Activated naive CD4-positive, alpha-beta T cell treated with anti-CD3 and anti-CD28 coated beads for 36 hours (primary cell): Measurements from ENCODE around the gene FBXL19. TPM values are rescaled to one million over a fixed set of nuclear protein-coding genes. Genes with fewer than 3 reads are reported as not detected.

Experiments
- CTCF ChIA-PET: fragments of 350-600 bp; sonication (Branson Sonifier 250); formaldehyde crosslinking; loops from one replicate; lab custom pipeline; 2021; ENCODE audit warnings: antibody characterized with exemption; lab: Charles Lee
- DNase-seq: peaks from one replicate; pipeline ENCODE4 v3.0.0-alpha.2; 2020
- H3K27ac Mint-ChIP-seq: one replicate; pipeline ENCODE4 v1.8.0; 2021; ENCODE audit warnings: mild to moderate bottlenecking, mixed read lengths
- H3K27me3 Mint-ChIP-seq: one replicate; pipeline ENCODE4 v1.8.0; 2021; ENCODE audit warnings: low read depth, mixed read lengths
- H3K36me3 Mint-ChIP-seq: one replicate; pipeline ENCODE4 v1.8.0; 2021; ENCODE audit warnings: low read depth, mixed read lengths
- H3K4me1 Mint-ChIP-seq: one replicate; pipeline ENCODE4 v1.8.0; 2021; ENCODE audit warnings: low read depth, mixed read lengths
- H3K4me3 Mint-ChIP-seq: one replicate; pipeline ENCODE4 v1.8.0; 2021; ENCODE audit warnings: mild to moderate bottlenecking, moderate library complexity, mixed read lengths
- H3K9me3 Mint-ChIP-seq: one replicate; pipeline ENCODE4 v1.8.0; 2021; ENCODE audit warnings: mixed read lengths
- intact Hi-C: fragments of 100-400 bp; cut with micrococcal nuclease; formaldehyde crosslinking; loops from one replicate; pipeline ENCODE4 v1.15.1; 2023
- total RNA-seq, 2 experiments: library from RNA; stranded (reverse); gene quantifications; one replicate each; pipeline ENCODE4 v1.2.3, GENCODE V29; 2021

The FBXL19 gene
- total RNA-seq, 2 experiments from 2014 or later: 13.6 to 15.2 TPM

DNA sequence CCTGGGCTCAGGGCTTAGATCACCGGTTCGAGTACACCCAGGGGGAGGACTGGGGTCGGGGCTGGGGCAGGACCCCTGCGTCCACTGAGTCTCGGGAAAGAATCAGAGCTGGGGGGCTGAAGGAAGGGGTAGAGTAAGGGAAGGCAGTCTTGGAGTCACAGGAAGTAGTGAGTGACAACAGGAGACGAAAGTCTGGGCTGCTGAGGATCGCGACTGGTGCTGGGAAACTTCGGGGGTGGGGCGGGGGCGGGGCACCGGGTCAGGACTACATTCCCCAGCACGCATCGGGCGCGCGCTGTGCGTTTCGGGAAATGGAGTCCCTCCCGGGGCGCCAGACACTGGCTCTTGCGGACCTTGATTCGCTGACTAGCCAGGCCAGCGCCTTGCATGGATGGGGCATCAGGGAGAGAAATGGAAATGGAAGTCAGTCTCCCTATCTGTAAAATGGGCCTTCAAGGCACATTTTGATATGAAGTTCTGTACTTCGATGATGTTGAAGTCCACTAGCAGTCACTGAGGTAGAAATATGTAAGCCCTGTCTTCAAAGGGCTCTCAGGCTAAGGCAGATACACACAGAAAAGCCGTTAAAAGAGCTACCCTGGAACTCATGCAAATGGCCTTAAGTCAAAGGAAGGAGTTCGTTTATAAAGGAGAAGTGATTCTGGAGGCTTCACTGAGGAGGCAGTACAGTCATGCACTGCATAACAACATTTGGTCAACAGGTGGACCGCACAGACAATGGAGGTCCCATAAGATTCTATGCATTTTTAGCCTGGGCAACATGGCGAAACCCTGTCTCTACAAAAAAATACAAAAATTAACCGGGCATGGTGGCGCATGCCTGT lies 26.3 kb upstream of the FBXL19 start:
- Mint-ChIP-seq H3K4me3 (peak overlapping the region; percentile 69), H3K4me1 (peaks cover 48% of the 10 kb centered on the region)

DNA sequence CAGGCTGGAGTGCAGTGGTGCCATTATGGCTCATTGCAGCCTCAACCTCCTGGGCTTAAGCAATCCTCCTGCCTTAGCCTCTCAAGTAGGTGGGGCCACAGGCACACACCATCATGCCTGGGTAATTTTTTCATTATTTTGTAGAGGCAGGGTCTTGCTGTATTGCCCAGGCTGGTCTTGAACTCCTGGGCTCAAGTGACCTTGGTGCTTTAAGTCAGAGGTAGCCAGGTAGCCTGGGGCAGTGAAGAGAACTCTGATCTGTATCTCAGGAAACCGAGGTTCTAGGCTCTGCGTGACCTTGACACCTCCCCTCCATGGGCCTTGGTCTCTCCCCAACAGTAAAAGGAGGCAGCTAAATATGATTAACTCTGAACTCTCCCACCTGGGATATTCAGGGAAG lies 23.6 kb upstream of the FBXL19 start:
- CTCF ChIA-PET: interaction anchor here (5.1 kb wide), 1 partner anchor 55 kb away, joined by 94 read pairs; no protein-coding TSS in a partner anchor
- Mint-ChIP-seq H3K4me1 (peaks cover 44% of the 10 kb centered on the region), H3K27ac (no peak overlapping the region)

More for the DNA sequence above, 26.3 kb upstream of the FBXL19 start:
- CTCF ChIA-PET: interaction anchor here (0.6 to 0.8 kb wide), 2 partner anchors 45 to 302 kb away, joined by 3 to 5 read pairs; no protein-coding TSS in a partner anchor
- H3K27ac Mint-ChIP-seq: peak overlapping the region; percentile 79
- H3K27me3 Mint-ChIP-seq: no peaks in the 10 kb centered on the region
- H3K9me3 Mint-ChIP-seq: no peaks in the 10 kb centered on the region
- intact Hi-C loops: no loop called here
- DNase-seq: peak; percentile 87
- no peaks in the 10 kb centered on the region for H3K36me3 Mint-ChIP-seq

GRCh38 chr16:30900588-30900987 lies 22.8 kb upstream of the FBXL19 start:
- Mint-ChIP-seq H3K27ac (no peak overlapping the region), H3K4me1 (peaks cover 42% of the 10 kb centered on the region), H3K4me3 (no peak overlapping the region), H3K36me3 (peaks cover 1% of the 10 kb centered on the region), H3K27me3 (no peaks in the 10 kb centered on the region), H3K9me3 (peaks cover 2% of the 10 kb centered on the region)
- intact Hi-C loops: no loop called here
- no peak for DNase-seq
- CTCF ChIA-PET: interaction anchor here (0.6 to 5.1 kb wide), 12 partner anchors 9 to 153 kb away, joined by 4 to 94 read pairs (median 7); no protein-coding TSS in a partner anchor

More for the DNA sequence above, 23.6 kb upstream of the FBXL19 start:
- no peak for DNase-seq
- Mint-ChIP-seq H3K27me3 (no peaks in the 10 kb centered on the region), H3K4me3 (no peak overlapping the region), H3K9me3 (peaks cover 2% of the 10 kb centered on the region), H3K36me3 (peaks cover 1% of the 10 kb centered on the region)
- intact Hi-C loops: no loop called here

DNA sequence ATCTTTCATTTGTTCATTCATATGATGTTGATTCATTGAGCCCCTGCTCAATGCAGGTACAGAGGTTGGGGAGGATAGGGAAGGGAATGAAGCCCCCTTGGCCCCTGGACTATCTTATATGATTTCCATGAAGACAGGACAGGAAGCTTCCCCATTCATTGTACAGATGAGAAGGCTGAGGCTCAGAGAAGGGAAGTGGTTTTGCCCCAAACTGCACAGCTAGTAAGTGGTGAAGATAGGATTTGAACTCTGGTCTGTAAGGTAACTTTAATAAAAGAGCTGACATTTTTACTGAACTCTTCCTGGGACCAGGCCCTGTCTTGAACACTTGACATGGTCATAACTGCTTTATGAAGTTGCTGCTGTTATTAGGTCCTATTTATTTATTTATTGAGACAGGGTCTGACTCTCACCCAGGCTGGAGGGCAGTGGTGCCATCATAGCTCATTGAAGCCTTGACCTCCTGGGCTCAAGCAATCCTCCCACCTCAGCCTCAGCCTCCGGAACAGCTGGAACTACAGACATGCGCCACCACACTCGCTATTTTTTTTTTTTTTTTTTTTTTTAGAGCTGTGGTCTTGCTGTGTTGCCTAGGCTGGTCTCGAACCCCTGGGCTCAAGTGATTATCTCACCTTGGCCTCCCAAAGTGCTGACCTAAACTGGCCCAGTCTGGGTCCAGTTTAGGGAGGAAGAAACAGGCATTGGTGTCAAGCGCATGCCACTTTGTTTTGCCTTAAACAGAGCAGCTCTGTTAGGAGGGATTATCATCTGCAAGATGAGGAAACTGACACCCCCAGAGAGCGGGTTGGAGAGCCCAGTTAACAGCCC lies 22.0 kb upstream of the FBXL19 start:
- no peaks in the 10 kb centered on the region for H3K27me3 Mint-ChIP-seq
- CTCF ChIA-PET: interaction anchor here (0.7 to 5.1 kb wide), 21 partner anchors 9 to 191 kb away, joined by 3 to 94 read pairs (median 5); partner anchors contain the start of gene BCL7C
- peaks cover 2% of the 10 kb centered on the region for H3K9me3 Mint-ChIP-seq
- peaks cover 34% of the 10 kb centered on the region for H3K4me1 Mint-ChIP-seq
- H3K27ac Mint-ChIP-seq: peak overlapping the region; percentile 41
- intact Hi-C loops: loop anchor here (1.0 to 2.0 kb wide), 3 partner anchors 21 to 57 kb away; no protein-coding TSS in a partner anchor
- peak; percentile 17 for DNase-seq
- H3K4me3 Mint-ChIP-seq: peak overlapping the region; percentile 67
- peaks cover 1% of the 10 kb centered on the region for H3K36me3 Mint-ChIP-seq

DNA sequence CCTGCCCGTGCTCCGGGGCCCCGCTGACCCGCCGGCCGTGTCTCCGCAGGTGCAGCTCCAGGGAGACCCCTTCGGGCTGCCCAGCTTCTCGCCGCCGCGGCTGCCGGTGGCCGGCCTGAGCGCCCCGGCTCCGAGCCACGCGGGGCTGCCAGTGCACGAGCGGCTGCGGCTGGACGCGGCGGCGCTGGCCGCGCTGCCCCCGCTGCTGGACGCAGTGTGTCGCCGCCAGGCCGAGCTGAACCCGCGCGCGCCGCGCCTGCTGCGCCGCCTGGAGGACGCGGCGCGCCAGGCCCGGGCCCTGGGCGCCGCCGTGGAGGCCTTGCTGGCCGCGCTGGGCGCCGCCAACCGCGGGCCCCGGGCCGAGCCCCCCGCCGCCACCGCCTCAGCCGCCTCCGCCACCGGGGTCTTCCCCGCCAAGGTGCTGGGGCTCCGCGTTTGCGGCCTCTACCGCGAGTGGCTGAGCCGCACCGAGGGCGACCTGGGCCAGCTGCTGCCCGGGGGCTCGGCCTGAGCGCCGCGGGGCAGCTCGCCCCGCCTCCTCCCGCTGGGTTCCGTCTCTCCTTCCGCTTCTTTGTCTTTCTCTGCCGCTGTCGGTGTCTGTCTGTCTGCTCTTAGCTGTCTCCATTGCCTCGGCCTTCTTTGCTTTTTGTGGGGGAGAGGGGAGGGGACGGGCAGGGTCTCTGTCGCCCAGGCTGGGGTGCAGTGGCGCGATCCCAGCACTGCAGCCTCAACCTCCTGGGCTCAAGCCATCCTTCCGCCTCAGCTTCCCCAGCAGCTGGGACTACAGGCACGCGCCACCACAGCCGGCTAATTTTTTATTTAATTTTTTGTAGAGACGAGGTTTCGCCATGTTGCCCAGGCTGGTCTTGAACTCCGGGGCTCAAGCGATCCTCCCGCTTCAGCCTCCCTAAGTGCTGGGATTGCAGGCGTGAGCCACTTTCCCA lies 21.1 kb upstream of the FBXL19 start:
- CTCF ChIA-PET: interaction anchor here (0.7 to 5.1 kb wide), 22 partner anchors 8 to 190 kb away, joined by 3 to 94 read pairs (median 5); partner anchors contain the start of gene BCL7C
- Mint-ChIP-seq H3K36me3 (peaks cover 1% of the 10 kb centered on the region), H3K27me3 (no peaks in the 10 kb centered on the region), H3K9me3 (peaks cover 2% of the 10 kb centered on the region), H3K27ac (peak overlapping the region; percentile 98), H3K4me3 (peak overlapping the region; percentile 98), H3K4me1 (peaks cover 29% of the 10 kb centered on the region)
- intact Hi-C loops: loop anchor here (1.0 to 2.0 kb wide), 2 partner anchors 28 to 58 kb away; no protein-coding TSS in a partner anchor
- DNase-seq: peak; percentile 54

- no peaks in the 10 kb centered on the region for H3K27me3 Mint-ChIP-seq
- CTCF ChIA-PET: interaction anchor here (0.8 to 5.1 kb wide), 8 partner anchors 11 to 97 kb away, joined by 3 to 94 read pairs (median 13); partner anchors contain the start of gene BCL7C
- intact Hi-C loops: loop anchor here (2.0 kb wide), 1 partner anchor 28 kb away; no protein-coding TSS in a partner anchor
These were observed 20.4 kb upstream of the FBXL19 start for GRCh38 chr16:30903002-30903401.

DNA sequence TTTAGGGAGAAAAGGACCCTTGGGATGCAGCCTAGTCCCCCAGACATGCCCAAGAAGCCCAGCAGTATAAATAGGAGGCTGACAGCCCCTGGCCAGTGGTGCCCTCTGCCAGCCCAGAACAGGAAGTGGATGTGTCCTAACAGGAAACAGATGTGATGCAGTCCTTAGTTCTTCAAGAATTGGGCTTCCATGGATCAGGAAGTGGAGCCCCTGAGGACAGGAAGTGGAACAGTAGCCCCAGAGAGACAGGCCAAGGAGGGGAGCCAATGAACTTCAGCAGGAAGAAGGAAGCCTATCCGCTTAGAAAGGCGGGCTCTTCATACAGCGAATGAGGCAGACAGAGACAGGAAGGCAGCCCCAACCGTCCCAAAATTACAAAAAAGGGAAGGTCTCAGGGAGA lies 19.8 kb upstream of the FBXL19 start:
- peak; percentile 41 for DNase-seq
- Mint-ChIP-seq H3K27ac (peak overlapping the region; percentile 81), H3K4me3 (no peak overlapping the region), H3K9me3 (peaks cover 2% of the 10 kb centered on the region), H3K4me1 (peaks cover 35% of the 10 kb centered on the region), H3K27me3 (no peaks in the 10 kb centered on the region), H3K36me3 (peaks cover 1% of the 10 kb centered on the region)
- CTCF ChIA-PET: interaction anchor here (1.2 to 5.1 kb wide), 5 partner anchors 11 to 98 kb away, joined by 4 to 94 read pairs (median 13); partner anchors contain the start of gene BCL7C
- intact Hi-C loops: loop anchor here (2.0 kb wide), 1 partner anchor 29 kb away; no protein-coding TSS in a partner anchor

More at GRCh38 chr16:30903002-30903401, 20.4 kb upstream of the FBXL19 start:
- peak; percentile 37 for DNase-seq
- Mint-ChIP-seq H3K4me1 (peaks cover 35% of the 10 kb centered on the region), H3K9me3 (peaks cover 2% of the 10 kb centered on the region), H3K4me3 (peak overlapping the region; percentile 98), H3K27ac (peak overlapping the region; percentile 98), H3K36me3 (peaks cover 1% of the 10 kb centered on the region)

DNA sequence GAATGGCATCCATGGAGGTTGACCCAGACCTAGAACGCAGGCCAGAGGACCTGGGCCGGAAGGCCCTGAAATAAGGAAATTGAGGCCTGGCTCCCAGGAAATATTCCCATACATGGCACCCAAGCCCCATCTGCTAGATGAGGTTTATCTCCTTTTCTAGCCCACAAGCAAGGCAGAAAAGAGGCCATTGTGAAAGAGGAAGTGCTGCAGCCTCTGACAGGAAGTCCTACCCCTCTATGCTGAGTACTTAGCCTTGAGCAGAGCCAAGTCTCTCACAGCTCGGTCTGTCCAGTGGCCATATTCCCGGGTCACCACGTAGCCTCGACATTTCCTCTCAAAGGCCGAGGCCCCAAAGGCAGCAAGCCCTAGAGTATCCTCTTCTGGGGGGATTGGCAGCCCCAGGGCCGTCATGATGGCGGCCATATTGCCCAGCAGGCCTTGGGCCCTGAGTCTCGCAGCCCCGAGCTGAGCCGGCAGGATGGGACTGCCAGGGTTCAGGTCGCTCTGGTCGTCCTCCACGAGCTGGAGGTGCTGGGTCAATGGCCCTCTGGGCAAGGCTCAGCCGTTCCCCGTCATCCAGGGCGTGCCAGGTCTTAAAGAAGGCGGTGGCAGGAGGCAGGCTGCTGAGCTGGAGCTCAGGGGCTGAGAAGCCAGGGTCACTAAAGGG lies 19.1 kb upstream of the FBXL19 start:
- Mint-ChIP-seq H3K27ac (peak overlapping the region; percentile 81), H3K36me3 (peaks cover 1% of the 10 kb centered on the region), H3K4me1 (peaks cover 35% of the 10 kb centered on the region), H3K4me3 (no peak overlapping the region), H3K9me3 (peaks cover 2% of the 10 kb centered on the region), H3K27me3 (no peaks in the 10 kb centered on the region)
- intact Hi-C loops: no loop called here
- CTCF ChIA-PET: interaction anchor here (1.1 to 3.8 kb wide), 4 partner anchors 10 to 59 kb away, joined by 3 to 23 read pairs (median 4); partner anchors contain the start of gene BCL7C
- DNase-seq: no peak

GRCh38 chr16:30907064-30907463 lies 16.3 kb upstream of the FBXL19 start:
- H3K36me3 Mint-ChIP-seq: peaks cover 1% of the 10 kb centered on the region
- no peak for DNase-seq
- H3K9me3 Mint-ChIP-seq: peaks cover 2% of the 10 kb centered on the region
- no peaks in the 10 kb centered on the region for H3K27me3 Mint-ChIP-seq
- H3K4me3 Mint-ChIP-seq: no peak overlapping the region
- peaks cover 25% of the 10 kb centered on the region for H3K4me1 Mint-ChIP-seq
- intact Hi-C loops: no loop called here
- CTCF ChIA-PET: interaction anchor here (1.0 to 1.3 kb wide), 2 partner anchors 14 to 29 kb away, joined by 3 read pairs; no protein-coding TSS in a partner anchor
- H3K27ac Mint-ChIP-seq: no peak overlapping the region

DNA sequence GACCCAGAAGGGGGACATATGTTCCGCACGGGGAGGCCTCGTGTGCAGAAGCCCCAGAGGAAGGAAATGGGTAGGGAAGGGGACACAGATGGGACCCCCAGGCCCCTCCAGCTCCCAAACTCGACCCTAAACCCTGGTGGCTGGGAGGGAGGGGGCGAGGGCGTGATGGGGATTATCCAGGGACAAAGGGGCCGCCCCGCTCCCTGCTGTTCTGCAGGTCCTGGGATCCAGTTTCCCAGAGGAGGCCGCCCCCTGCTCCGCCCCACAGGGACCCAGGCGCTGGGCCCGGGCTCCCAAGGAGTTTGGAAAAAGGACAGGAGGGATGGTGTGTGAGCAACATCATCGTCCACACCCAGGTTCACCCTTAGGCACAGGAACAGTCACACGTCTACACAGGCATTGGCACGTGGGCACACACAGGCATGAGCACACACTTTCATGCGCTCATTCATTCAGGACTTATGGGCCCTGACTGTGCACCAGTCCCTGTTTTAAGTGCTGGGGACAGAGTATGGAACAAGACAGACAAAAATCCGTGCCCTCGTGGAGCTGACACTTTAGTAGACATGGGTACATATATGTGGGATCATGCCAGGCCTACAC lies 12.8 kb upstream of the FBXL19 start:
- Mint-ChIP-seq H3K4me3 (no peak overlapping the region), H3K9me3 (no peaks in the 10 kb centered on the region), H3K36me3 (no peaks in the 10 kb centered on the region), H3K4me1 (peaks cover 10% of the 10 kb centered on the region), H3K27me3 (no peaks in the 10 kb centered on the region), H3K27ac (no peak overlapping the region)
- DNase-seq: no peak
- intact Hi-C loops: no loop called here
- CTCF ChIA-PET: interaction anchor here (0.9 kb wide), 1 partner anchor 9 kb away, joined by 3 read pairs; no protein-coding TSS in a partner anchor
